ENCODE data around the gene PEAR1. TPM values are rescaled to one million over a fixed set of nuclear protein-coding genes. Genes with fewer than 3 reads are reported as not detected.
A peak's percentile ranks its signal among the peaks of the same experiment; 100 is the strongest.

Gene PEAR1
- total RNA-seq, 1 experiment from 2014 or later = 0.22 TPM

DNA sequence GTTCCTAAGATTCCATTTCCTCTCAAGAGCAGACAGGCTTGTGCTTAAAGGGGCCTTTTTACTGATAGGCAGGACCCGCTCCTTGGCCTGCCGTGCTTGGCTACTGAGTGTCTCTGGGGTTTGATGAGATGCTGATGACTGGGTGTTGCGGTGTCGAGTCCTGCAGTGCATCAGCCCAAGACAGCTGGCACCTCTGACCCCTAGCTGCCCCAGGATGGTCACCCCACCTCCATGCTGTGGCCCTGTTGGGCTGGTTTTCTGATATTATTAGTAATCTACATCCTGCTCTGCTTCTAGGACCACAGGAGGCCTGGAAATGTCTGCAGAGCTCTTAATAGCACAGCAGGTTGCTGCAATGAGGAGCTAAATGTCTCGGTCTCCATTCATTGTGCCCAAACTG lies 55.6 kb downstream of the PEAR1 start:
- no peak overlapping the region for H3K4me3 ChIP-seq (ENCODE audit: low read length)
- no peaks in the 10 kb centered on the region for H3K27me3 ChIP-seq (ENCODE audit: low read length)
- DNase-seq = no peak
- no peak overlapping the region for H2AFZ ChIP-seq (ENCODE audit: low read length)
- no peak overlapping the region for H3K4me2 ChIP-seq (ENCODE audit: low read depth, low read length, poor library complexity, severe bottlenecking)
- no peaks in the 10 kb centered on the region for H3K9me3 ChIP-seq (ENCODE audit: low read length)
- H3K36me3 ChIP-seq (ENCODE audit: insufficient read depth, low read length) = no peaks in the 10 kb centered on the region
- H4K20me1 ChIP-seq (ENCODE audit: insufficient read depth, low read depth, low read length) = no peaks in the 10 kb centered on the region
- H3K9ac ChIP-seq (ENCODE audit: low read length) = no peak overlapping the region
- H3K79me2 ChIP-seq (ENCODE audit: low read length) = no peaks in the 10 kb centered on the region
- H3K9me2 ChIP-seq (replicated peaks; ENCODE audit: insufficient read depth, low read length) = no peaks in the 10 kb centered on the region
- no peak overlapping the region for H3K27ac ChIP-seq (ENCODE audit: low read length)
- H3K4me1 ChIP-seq (ENCODE audit: low read length) = no peaks in the 10 kb centered on the region

DNA sequence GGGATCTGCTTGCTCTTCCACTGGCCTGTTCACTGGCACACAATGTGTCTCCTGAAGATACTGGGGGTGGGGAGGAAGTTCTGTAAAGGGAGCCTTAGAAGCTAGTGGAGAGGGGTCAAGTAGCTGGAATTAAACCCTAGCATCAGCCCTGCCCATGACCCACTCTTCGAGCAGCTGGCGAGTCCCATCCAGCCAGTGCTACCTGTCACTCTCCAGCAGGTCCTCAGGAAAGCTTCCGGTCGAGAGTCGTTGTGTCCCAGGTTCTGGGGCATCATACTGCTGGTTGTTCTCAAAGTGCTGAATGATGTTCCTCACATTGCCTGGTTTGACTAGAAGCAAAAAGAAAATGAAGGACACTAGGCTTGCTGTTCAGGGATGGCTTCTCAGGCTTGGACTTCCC lies 57.9 kb downstream of the PEAR1 start:
- Histone ChIP-seq H3K4me3 (ENCODE audit: low read length) (no peak overlapping the region), H3K4me1 (ENCODE audit: low read length) (no peaks in the 10 kb centered on the region), H3K27me3 (ENCODE audit: low read length) (no peaks in the 10 kb centered on the region), H3K27ac (ENCODE audit: low read length) (no peak overlapping the region), H4K20me1 (ENCODE audit: insufficient read depth, low read depth, low read length) (no peaks in the 10 kb centered on the region), H3K79me2 (ENCODE audit: low read length) (no peaks in the 10 kb centered on the region), H2AFZ (ENCODE audit: low read length) (no peak overlapping the region), H3K36me3 (ENCODE audit: insufficient read depth, low read length) (no peaks in the 10 kb centered on the region), H3K9me2 (replicated peaks; ENCODE audit: insufficient read depth, low read length) (no peaks in the 10 kb centered on the region), H3K9me3 (ENCODE audit: low read length) (no peaks in the 10 kb centered on the region), H3K4me2 (ENCODE audit: low read depth, low read length, poor library complexity, severe bottlenecking) (no peak overlapping the region), H3K9ac (ENCODE audit: low read length) (no peak overlapping the region)
- DNase-seq = no peak

DNA sequence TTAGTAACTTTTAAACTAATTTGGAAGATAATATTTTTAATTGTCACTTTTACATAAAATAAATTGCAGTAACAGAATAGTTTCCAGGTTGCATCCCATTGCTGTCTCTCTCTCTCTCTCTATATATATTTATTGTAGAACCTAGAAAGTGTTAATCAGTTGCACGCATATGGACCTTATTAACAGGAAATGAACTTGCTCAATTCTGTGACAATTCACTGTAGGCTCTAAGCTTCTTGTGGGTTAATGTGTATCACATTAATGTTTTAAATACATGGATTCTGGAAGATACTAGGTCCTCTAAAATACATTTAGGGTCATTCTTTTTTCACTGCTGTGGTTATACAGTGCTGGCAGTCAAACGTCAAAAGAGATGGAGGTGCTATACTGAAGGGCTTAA lies 60.1 kb downstream of the PEAR1 start:
- Histone ChIP-seq H3K36me3 (ENCODE audit: insufficient read depth, low read length) (no peaks in the 10 kb centered on the region), H3K9ac (ENCODE audit: low read length) (no peak overlapping the region), H3K27me3 (ENCODE audit: low read length) (no peaks in the 10 kb centered on the region), H3K79me2 (ENCODE audit: low read length) (no peaks in the 10 kb centered on the region), H3K4me3 (ENCODE audit: low read length) (no peak overlapping the region), H3K9me3 (ENCODE audit: low read length) (no peaks in the 10 kb centered on the region), H2AFZ (ENCODE audit: low read length) (no peak overlapping the region), H3K27ac (ENCODE audit: low read length) (no peak overlapping the region), H3K4me2 (ENCODE audit: low read depth, low read length, poor library complexity, severe bottlenecking) (no peak overlapping the region), H3K4me1 (ENCODE audit: low read length) (no peaks in the 10 kb centered on the region), H3K9me2 (replicated peaks; ENCODE audit: insufficient read depth, low read length) (no peaks in the 10 kb centered on the region), H4K20me1 (ENCODE audit: insufficient read depth, low read depth, low read length) (no peaks in the 10 kb centered on the region)
- no peak for DNase-seq

DNA sequence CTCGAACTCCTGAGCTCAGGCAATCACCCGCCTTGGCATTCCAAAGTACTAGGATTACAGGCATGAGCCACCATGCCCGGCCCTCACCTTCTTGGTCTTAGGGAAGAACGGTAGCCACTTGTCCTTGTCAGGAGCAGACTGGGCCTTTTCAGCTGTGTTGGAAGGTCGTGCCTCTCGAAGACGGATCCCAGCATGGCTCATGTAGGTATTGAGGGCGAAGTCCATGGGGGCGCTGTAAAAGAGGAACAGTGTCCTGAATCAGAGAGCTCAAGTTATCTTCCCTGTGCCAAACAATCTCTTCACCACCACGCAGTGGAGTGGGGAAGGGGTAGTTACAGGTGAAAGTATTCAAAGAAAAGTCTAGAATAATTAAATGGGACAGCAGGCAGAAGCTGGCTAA lies 62.8 kb downstream of the PEAR1 start:
- H3K4me2 ChIP-seq (ENCODE audit: low read depth, low read length, poor library complexity, severe bottlenecking) = no peak overlapping the region
- H4K20me1 ChIP-seq (ENCODE audit: insufficient read depth, low read depth, low read length) = no peaks in the 10 kb centered on the region
- no peak overlapping the region for H3K27ac ChIP-seq (ENCODE audit: low read length)
- no peaks in the 10 kb centered on the region for H3K36me3 ChIP-seq (ENCODE audit: insufficient read depth, low read length)
- H3K79me2 ChIP-seq (ENCODE audit: low read length) = no peaks in the 10 kb centered on the region
- H3K4me3 ChIP-seq (ENCODE audit: low read length) = no peak overlapping the region
- no peak overlapping the region for H3K9ac ChIP-seq (ENCODE audit: low read length)
- H3K9me3 ChIP-seq (ENCODE audit: low read length) = no peaks in the 10 kb centered on the region
- H3K9me2 ChIP-seq (replicated peaks; ENCODE audit: insufficient read depth, low read length) = no peaks in the 10 kb centered on the region
- H2AFZ ChIP-seq (ENCODE audit: low read length) = no peak overlapping the region
- no peak for DNase-seq
- no peaks in the 10 kb centered on the region for H3K27me3 ChIP-seq (ENCODE audit: low read length)
- H3K4me1 ChIP-seq (ENCODE audit: low read length) = peaks cover 5% of the 10 kb centered on the region

DNA sequence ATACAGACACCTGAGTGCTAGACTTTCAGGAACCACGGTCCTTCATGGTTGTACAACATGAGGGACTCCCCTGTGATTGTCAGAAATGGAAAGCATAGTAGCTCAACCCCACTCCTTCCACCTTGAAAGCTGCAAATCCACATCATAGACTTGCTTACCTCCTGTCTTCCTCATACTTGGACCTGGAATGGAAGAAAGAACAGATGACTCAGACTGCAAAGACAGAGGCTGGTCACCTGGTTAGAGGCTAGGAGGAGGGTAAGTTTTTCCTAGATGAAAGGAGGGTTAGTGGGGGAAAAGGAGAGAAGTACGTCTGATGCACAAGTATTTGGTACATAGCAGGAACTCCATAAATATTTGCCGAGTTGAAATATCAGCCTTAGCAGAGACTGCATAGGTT lies 64.1 kb downstream of the PEAR1 start:
- H4K20me1 ChIP-seq (ENCODE audit: insufficient read depth, low read depth, low read length) = no peaks in the 10 kb centered on the region
- no peaks in the 10 kb centered on the region for H3K36me3 ChIP-seq (ENCODE audit: insufficient read depth, low read length)
- H3K4me2 ChIP-seq (ENCODE audit: low read depth, low read length, poor library complexity, severe bottlenecking) = no peak overlapping the region
- no peaks in the 10 kb centered on the region for H3K27me3 ChIP-seq (ENCODE audit: low read length)
- H3K4me1 ChIP-seq (ENCODE audit: low read length) = peaks cover 5% of the 10 kb centered on the region
- no peak for DNase-seq
- H3K4me3 ChIP-seq (ENCODE audit: low read length) = no peak overlapping the region
- no peak overlapping the region for H2AFZ ChIP-seq (ENCODE audit: low read length)
- no peak overlapping the region for H3K27ac ChIP-seq (ENCODE audit: low read length)
- H3K9me2 ChIP-seq (replicated peaks; ENCODE audit: insufficient read depth, low read length) = no peaks in the 10 kb centered on the region
- no peaks in the 10 kb centered on the region for H3K79me2 ChIP-seq (ENCODE audit: low read length)
- H3K9me3 ChIP-seq (ENCODE audit: low read length) = no peaks in the 10 kb centered on the region
- no peak overlapping the region for H3K9ac ChIP-seq (ENCODE audit: low read length)

DNA sequence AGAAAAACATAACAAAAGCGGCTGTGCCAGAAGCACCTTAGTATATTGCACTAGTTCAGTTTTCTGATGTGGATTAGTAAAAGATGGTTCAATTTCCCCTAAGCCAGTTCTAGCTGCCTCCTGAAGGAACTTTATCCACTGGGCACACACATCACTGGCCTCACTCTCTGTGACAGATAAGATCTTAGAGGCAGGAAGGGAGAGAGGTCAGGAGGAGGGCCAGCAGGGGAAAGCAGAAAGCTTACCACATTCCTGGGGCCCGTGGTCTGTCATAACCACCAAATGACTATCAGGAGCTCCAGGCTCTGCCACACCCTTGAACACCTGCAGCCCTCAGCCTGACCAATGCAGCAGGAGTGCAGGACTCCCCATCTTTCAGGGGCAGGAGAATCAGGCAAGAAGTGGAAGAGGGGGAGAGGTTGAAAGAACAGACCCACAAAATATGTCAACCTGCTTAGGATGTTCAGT lies 64.8 kb downstream of the PEAR1 start:
- no peaks in the 10 kb centered on the region for H3K36me3 ChIP-seq (ENCODE audit: insufficient read depth, low read length)
- no peaks in the 10 kb centered on the region for H3K9me3 ChIP-seq (ENCODE audit: low read length)
- no peaks in the 10 kb centered on the region for H3K9me2 ChIP-seq (replicated peaks; ENCODE audit: insufficient read depth, low read length)
- peaks cover 6% of the 10 kb centered on the region for H3K4me1 ChIP-seq (ENCODE audit: low read length)
- DNase-seq = no peak
- H3K79me2 ChIP-seq (ENCODE audit: low read length) = no peaks in the 10 kb centered on the region
- no peaks in the 10 kb centered on the region for H3K27me3 ChIP-seq (ENCODE audit: low read length)
- no peak overlapping the region for H2AFZ ChIP-seq (ENCODE audit: low read length)
- H3K27ac ChIP-seq (ENCODE audit: low read length) = no peak overlapping the region
- no peak overlapping the region for H3K4me2 ChIP-seq (ENCODE audit: low read depth, low read length, poor library complexity, severe bottlenecking)
- no peak overlapping the region for H3K9ac ChIP-seq (ENCODE audit: low read length)
- H3K4me3 ChIP-seq (ENCODE audit: low read length) = no peak overlapping the region
- H4K20me1 ChIP-seq (ENCODE audit: insufficient read depth, low read depth, low read length) = no peaks in the 10 kb centered on the region

DNA sequence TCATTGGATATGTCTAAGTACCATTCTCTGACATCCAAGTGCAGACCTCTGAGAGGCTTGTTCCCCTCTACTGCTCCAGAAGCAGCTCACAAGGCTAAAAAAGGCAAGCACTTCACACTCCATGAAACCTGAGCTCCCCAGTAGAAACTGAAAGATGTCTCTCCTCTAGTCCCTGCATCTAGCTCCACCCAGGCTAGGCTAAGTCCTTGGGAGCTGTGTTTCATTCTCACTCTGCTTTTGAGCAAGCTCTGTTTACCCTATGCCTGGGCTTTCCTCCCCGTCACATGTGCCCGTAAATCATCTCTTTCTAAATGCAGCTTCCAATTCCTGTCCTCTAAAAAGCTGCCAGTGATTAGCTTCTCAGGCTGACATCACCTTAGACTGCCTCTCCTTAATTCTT lies 65.9 kb downstream of the PEAR1 start:
- H3K4me1 ChIP-seq (ENCODE audit: low read length) = peaks cover 11% of the 10 kb centered on the region
- DNase-seq = no peak
- no peaks in the 10 kb centered on the region for H4K20me1 ChIP-seq (ENCODE audit: insufficient read depth, low read depth, low read length)
- no peak overlapping the region for H3K9ac ChIP-seq (ENCODE audit: low read length)
- no peaks in the 10 kb centered on the region for H3K27me3 ChIP-seq (ENCODE audit: low read length)
- H2AFZ ChIP-seq (ENCODE audit: low read length) = no peak overlapping the region
- no peaks in the 10 kb centered on the region for H3K79me2 ChIP-seq (ENCODE audit: low read length)
- no peak overlapping the region for H3K4me3 ChIP-seq (ENCODE audit: low read length)
- no peaks in the 10 kb centered on the region for H3K9me3 ChIP-seq (ENCODE audit: low read length)
- no peaks in the 10 kb centered on the region for H3K36me3 ChIP-seq (ENCODE audit: insufficient read depth, low read length)
- no peak overlapping the region for H3K27ac ChIP-seq (ENCODE audit: low read length)
- no peaks in the 10 kb centered on the region for H3K9me2 ChIP-seq (replicated peaks; ENCODE audit: insufficient read depth, low read length)
- no peak overlapping the region for H3K4me2 ChIP-seq (ENCODE audit: low read depth, low read length, poor library complexity, severe bottlenecking)

DNA sequence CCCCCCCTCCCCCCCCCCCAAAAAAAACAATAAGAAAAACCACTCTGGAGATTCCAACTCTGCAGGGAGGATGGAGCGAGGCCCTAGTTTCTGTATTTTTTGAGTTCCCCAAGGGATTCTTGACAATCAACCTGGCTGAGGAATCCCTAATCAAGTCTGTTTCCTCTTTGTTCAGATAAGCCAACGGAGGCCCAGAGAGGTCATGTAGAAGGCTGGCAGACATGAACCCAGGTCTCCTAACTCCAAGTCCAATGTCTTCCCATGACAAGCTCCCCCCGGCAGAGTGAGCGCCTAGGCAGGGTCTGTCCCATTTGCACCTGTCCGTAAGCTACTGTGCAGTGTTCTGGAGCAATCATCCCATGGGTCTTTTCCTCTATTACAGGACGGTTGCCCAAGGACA lies 66.4 kb downstream of the PEAR1 start:
- H3K36me3 ChIP-seq (ENCODE audit: insufficient read depth, low read length) = no peaks in the 10 kb centered on the region
- peaks cover 11% of the 10 kb centered on the region for H3K4me1 ChIP-seq (ENCODE audit: low read length)
- H3K27ac ChIP-seq (ENCODE audit: low read length) = no peak overlapping the region
- no peak overlapping the region for H3K4me2 ChIP-seq (ENCODE audit: low read depth, low read length, poor library complexity, severe bottlenecking)
- H3K79me2 ChIP-seq (ENCODE audit: low read length) = no peaks in the 10 kb centered on the region
- no peak for DNase-seq
- H3K4me3 ChIP-seq (ENCODE audit: low read length) = no peak overlapping the region
- H3K27me3 ChIP-seq (ENCODE audit: low read length) = no peaks in the 10 kb centered on the region
- no peaks in the 10 kb centered on the region for H3K9me2 ChIP-seq (replicated peaks; ENCODE audit: insufficient read depth, low read length)
- no peak overlapping the region for H2AFZ ChIP-seq (ENCODE audit: low read length)
- H3K9me3 ChIP-seq (ENCODE audit: low read length) = no peaks in the 10 kb centered on the region
- H3K9ac ChIP-seq (ENCODE audit: low read length) = no peak overlapping the region
- H4K20me1 ChIP-seq (ENCODE audit: insufficient read depth, low read depth, low read length) = no peaks in the 10 kb centered on the region

DNA sequence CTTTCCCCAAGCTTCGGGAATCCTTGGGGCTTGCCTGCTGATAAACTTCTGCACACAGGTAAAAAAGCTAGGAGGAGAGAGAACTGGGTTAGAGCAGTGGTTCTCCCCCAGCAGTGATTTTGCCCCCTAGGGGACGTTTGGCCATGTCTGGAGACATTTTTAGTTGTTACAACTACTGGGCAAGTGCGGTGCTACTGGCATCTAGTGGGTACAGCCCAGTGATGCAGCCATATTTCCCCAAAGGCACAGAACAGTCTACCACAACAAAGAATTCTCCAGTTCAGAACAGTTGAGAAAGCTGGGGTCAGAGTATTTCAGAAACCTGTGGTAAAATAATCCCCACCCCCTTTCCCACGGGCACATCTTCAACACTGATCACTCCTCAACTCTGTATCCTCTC lies 68.2 kb downstream of the PEAR1 start:
- DNase-seq = peak; percentile 68
- H3K4me2 ChIP-seq (ENCODE audit: low read depth, low read length, poor library complexity, severe bottlenecking) = no peak overlapping the region
- H3K9me3 ChIP-seq (ENCODE audit: low read length) = no peaks in the 10 kb centered on the region
- H3K27ac ChIP-seq (ENCODE audit: low read length) = no peak overlapping the region
- no peak overlapping the region for H2AFZ ChIP-seq (ENCODE audit: low read length)
- H4K20me1 ChIP-seq (ENCODE audit: insufficient read depth, low read depth, low read length) = no peaks in the 10 kb centered on the region
- peaks cover 11% of the 10 kb centered on the region for H3K4me1 ChIP-seq (ENCODE audit: low read length)
- no peak overlapping the region for H3K9ac ChIP-seq (ENCODE audit: low read length)
- no peak overlapping the region for H3K4me3 ChIP-seq (ENCODE audit: low read length)
- no peaks in the 10 kb centered on the region for H3K79me2 ChIP-seq (ENCODE audit: low read length)
- no peaks in the 10 kb centered on the region for H3K27me3 ChIP-seq (ENCODE audit: low read length)
- no peaks in the 10 kb centered on the region for H3K9me2 ChIP-seq (replicated peaks; ENCODE audit: insufficient read depth, low read length)
- H3K36me3 ChIP-seq (ENCODE audit: insufficient read depth, low read length) = no peaks in the 10 kb centered on the region
